Stimulated activated naive CD8-positive, alpha-beta T cell treated with anti-CD3 and anti-CD28 coated beads, Interleukin-15, Interleukin-2, amounts not matched to agents 100 ng/mL and 50 ng/mL, for 24 hours (primary cell): ENCODE data around the gene LAMA3.

Experiments used
- H3K27ac Mint-ChIP-seq: one replicate; pipeline ENCODE4 v1.8.0; 2021; ENCODE audit warnings: mild to moderate bottlenecking, mixed read lengths
- H3K27me3 Mint-ChIP-seq: one replicate; pipeline ENCODE4 v1.8.0; 2021; ENCODE audit warnings: mixed read lengths
- H3K36me3 Mint-ChIP-seq: one replicate; pipeline ENCODE4 v1.8.0; 2021; ENCODE audit warnings: low read depth, mixed read lengths
- H3K4me1 Mint-ChIP-seq: one replicate; pipeline ENCODE4 v1.8.0; 2021; ENCODE audit warnings: low read depth, mixed read lengths
- H3K4me3 Mint-ChIP-seq: one replicate; pipeline ENCODE4 v1.8.0; 2021; ENCODE audit warnings: mild to moderate bottlenecking, mixed read lengths
- H3K9me3 Mint-ChIP-seq: one replicate; pipeline ENCODE4 v1.8.0; 2021; ENCODE audit warnings: mixed read lengths

Gene LAMA3

GRCh38 chr18:23662309-23663263 is 26.7 kb upstream of the LAMA3 start, which contains the start of gene ANKRD29:
TSS of gene ANKRD29 (minus strand) at chr18:23662911. CDS start at chr18:23662730, 181 bp downstream.
- Mint-ChIP-seq H3K4me1 (peaks cover 17% of the 10 kb centered on the region), H3K27me3 (peaks cover 47% of the 10 kb centered on the region), H3K9me3 (no peaks in the 10 kb centered on the region), H3K36me3 (no peaks in the 10 kb centered on the region), H3K4me3 (peak within 1 kb of the TSS; percentile 84), H3K27ac (peak within 1 kb of the TSS; percentile 83)

- no peak overlapping the region for H3K27ac Mint-ChIP-seq
- H3K36me3 Mint-ChIP-seq = no peaks in the 10 kb centered on the region
- peaks cover 39% of the 10 kb centered on the region for H3K27me3 Mint-ChIP-seq
- H3K4me3 Mint-ChIP-seq = no peak overlapping the region
- no peaks in the 10 kb centered on the region for H3K9me3 Mint-ChIP-seq
- H3K4me1 Mint-ChIP-seq = peaks cover 17% of the 10 kb centered on the region
Observed at GRCh38 chr18:23664674-23665073, 24.6 kb upstream of the LAMA3 start.

GRCh38 chr18:23667114-23667513 is 22.1 kb upstream of the LAMA3 start:
- H3K4me3 Mint-ChIP-seq = no peak overlapping the region
- H3K36me3 Mint-ChIP-seq = no peaks in the 10 kb centered on the region
- peaks cover 10% of the 10 kb centered on the region for H3K4me1 Mint-ChIP-seq
- H3K9me3 Mint-ChIP-seq = no peaks in the 10 kb centered on the region
- H3K27me3 Mint-ChIP-seq = peaks cover 18% of the 10 kb centered on the region
- H3K27ac Mint-ChIP-seq = peak overlapping the region; percentile 52

GRCh38 chr18:23668731-23669130 is 20.5 kb upstream of the LAMA3 start:
- H3K9me3 Mint-ChIP-seq = no peaks in the 10 kb centered on the region
- H3K4me3 Mint-ChIP-seq = no peak overlapping the region
- H3K36me3 Mint-ChIP-seq = no peaks in the 10 kb centered on the region
- H3K4me1 Mint-ChIP-seq = peaks cover 7% of the 10 kb centered on the region
- H3K27ac Mint-ChIP-seq = no peak overlapping the region
- peaks cover 9% of the 10 kb centered on the region for H3K27me3 Mint-ChIP-seq

- peaks cover 9% of the 10 kb centered on the region for H3K27me3 Mint-ChIP-seq
- H3K9me3 Mint-ChIP-seq = no peaks in the 10 kb centered on the region
- H3K4me1 Mint-ChIP-seq = peaks cover 12% of the 10 kb centered on the region
- H3K27ac Mint-ChIP-seq = no peak overlapping the region
- H3K4me3 Mint-ChIP-seq = no peak overlapping the region
- no peaks in the 10 kb centered on the region for H3K36me3 Mint-ChIP-seq
Observed at GRCh38 chr18:23669202-23669766, 20.0 kb upstream of the LAMA3 start.

- Mint-ChIP-seq H3K4me1 (peaks cover 12% of the 10 kb centered on the region), H3K27me3 (peaks cover 9% of the 10 kb centered on the region), H3K4me3 (no peak overlapping the region), H3K36me3 (no peaks in the 10 kb centered on the region), H3K27ac (no peak overlapping the region), H3K9me3 (no peaks in the 10 kb centered on the region)
Observed at GRCh38 chr18:23669804-23670405, 19.3 kb upstream of the LAMA3 start.

GRCh38 chr18:23671564-23671963 is 17.7 kb upstream of the LAMA3 start:
- H3K9me3 Mint-ChIP-seq = no peaks in the 10 kb centered on the region
- peaks cover 12% of the 10 kb centered on the region for H3K4me1 Mint-ChIP-seq
- no peak overlapping the region for H3K4me3 Mint-ChIP-seq
- H3K27ac Mint-ChIP-seq = no peak overlapping the region
- peaks cover 7% of the 10 kb centered on the region for H3K27me3 Mint-ChIP-seq
- H3K36me3 Mint-ChIP-seq = no peaks in the 10 kb centered on the region

GRCh38 chr18:23673725-23674124 is 15.5 kb upstream of the LAMA3 start:
- Mint-ChIP-seq H3K9me3 (no peaks in the 10 kb centered on the region), H3K4me1 (peaks cover 12% of the 10 kb centered on the region), H3K27ac (no peak overlapping the region), H3K36me3 (no peaks in the 10 kb centered on the region), H3K27me3 (peaks cover 7% of the 10 kb centered on the region), H3K4me3 (no peak overlapping the region)

GRCh38 chr18:23675236-23675635 is 14.0 kb upstream of the LAMA3 start:
- no peaks in the 10 kb centered on the region for H3K9me3 Mint-ChIP-seq
- H3K4me1 Mint-ChIP-seq = peaks cover 12% of the 10 kb centered on the region
- no peaks in the 10 kb centered on the region for H3K36me3 Mint-ChIP-seq
- peaks cover 15% of the 10 kb centered on the region for H3K27me3 Mint-ChIP-seq
- no peak overlapping the region for H3K27ac Mint-ChIP-seq
- no peak overlapping the region for H3K4me3 Mint-ChIP-seq

GRCh38 chr18:23675896-23676295 is 13.4 kb upstream of the LAMA3 start:
- Mint-ChIP-seq H3K36me3 (no peaks in the 10 kb centered on the region), H3K27me3 (peaks cover 21% of the 10 kb centered on the region), H3K27ac (no peak overlapping the region), H3K4me3 (no peak overlapping the region), H3K4me1 (peaks cover 12% of the 10 kb centered on the region), H3K9me3 (no peaks in the 10 kb centered on the region)

GRCh38 chr18:23682045-23682444 is 7.2 kb upstream of the LAMA3 start:
- H3K27me3 Mint-ChIP-seq = peaks cover 38% of the 10 kb centered on the region

GRCh38 chr18:23682472-23682871 is 6.8 kb upstream of the LAMA3 start:
- H3K4me3 Mint-ChIP-seq = no peak overlapping the region
- H3K27ac Mint-ChIP-seq = no peak overlapping the region
- H3K36me3 Mint-ChIP-seq = no peaks in the 10 kb centered on the region
- no peaks in the 10 kb centered on the region for H3K9me3 Mint-ChIP-seq
- H3K4me1 Mint-ChIP-seq = no peaks in the 10 kb centered on the region
- H3K27me3 Mint-ChIP-seq = peaks cover 42% of the 10 kb centered on the region

More at GRCh38 chr18:23682045-23682444, 7.2 kb upstream of the LAMA3 start:
- Mint-ChIP-seq H3K4me3 (no peak overlapping the region), H3K4me1 (no peaks in the 10 kb centered on the region), H3K36me3 (no peaks in the 10 kb centered on the region), H3K27ac (no peak overlapping the region), H3K9me3 (no peaks in the 10 kb centered on the region)

- H3K4me1 Mint-ChIP-seq = no peaks in the 10 kb centered on the region
- no peaks in the 10 kb centered on the region for H3K9me3 Mint-ChIP-seq
- H3K4me3 Mint-ChIP-seq = no peak overlapping the region
- no peak overlapping the region for H3K27ac Mint-ChIP-seq
- H3K36me3 Mint-ChIP-seq = no peaks in the 10 kb centered on the region
- peaks cover 49% of the 10 kb centered on the region for H3K27me3 Mint-ChIP-seq
Observed at GRCh38 chr18:23683155-23683554, 6.1 kb upstream of the LAMA3 start.

GRCh38 chr18:23683671-23684070 is 5.6 kb upstream of the LAMA3 start:
- Mint-ChIP-seq H3K27me3 (peaks cover 51% of the 10 kb centered on the region), H3K4me3 (no peak overlapping the region), H3K4me1 (peaks cover under 1% of the 10 kb centered on the region)

More at GRCh38 chr18:23683671-23684070, 5.6 kb upstream of the LAMA3 start:
- H3K27ac Mint-ChIP-seq = no peak overlapping the region
- H3K9me3 Mint-ChIP-seq = no peaks in the 10 kb centered on the region
- H3K36me3 Mint-ChIP-seq = no peaks in the 10 kb centered on the region
